H1 (cell line): Measurements from ENCODE around the gene IL18BP. TPM values are rescaled to one million over a fixed set of nuclear protein-coding genes. Genes with fewer than 3 reads are reported as not detected.

Source experiments
- CTCF ChIA-PET: fragments of 300-600 bp; sonication (Branson Sonifier 250); formaldehyde crosslinking; loops from one replicate; lab custom pipeline; 2021; ENCODE audit not compliant: partially characterized antibody; lab: Charles Lee
- POLR2A ChIA-PET: fragments of 300-600 bp; sonication (Branson Sonifier 250); formaldehyde crosslinking; loops from one replicate; lab custom pipeline; 2021; ENCODE audit warnings: inconsistent platforms; ENCODE audit not compliant: partially characterized antibody; lab: Charles Lee
- DNase-seq, 2 experiments: peaks; one replicate each; pipeline versions ENCODE4 v3.0.0 to v3.0.0-alpha.2; 2010 to 2022; ENCODE audit warnings: low spot score in 2 of 2, low read depth in 1 of 2, mixed read lengths in 1 of 2
- FAIRE-seq: peaks from 2 replicates; lab custom pipeline; 2011; peaks lifted over from hg19 to GRCh38; lab: Jason Lieb, UNC
- H2AFZ ChIP-seq: 2 replicates; pipeline ENCODE4 v1.8.1; 2012; ENCODE audit warnings: low read length, inconsistent platforms
- H2AK5ac ChIP-seq: 2 replicates; pipeline ENCODE4 v1.6.1; 2013; ENCODE audit warnings: low read depth, low read length
- H2BK120ac ChIP-seq: replicated peaks from 2 replicates; pipeline ENCODE3; 2013; ENCODE audit warnings: low read depth, low read length, inconsistent platforms
- H2BK12ac ChIP-seq: 2 replicates; pipeline ENCODE4 v1.6.1; 2013; ENCODE audit warnings: low read depth, low read length
- H2BK15ac ChIP-seq: 2 replicates; pipeline ENCODE4 v1.6.1; 2013; ENCODE audit warnings: low read length
- H2BK20ac ChIP-seq: 2 replicates; pipeline ENCODE4 v1.6.1; 2013; ENCODE audit warnings: low read length
- H2BK5ac ChIP-seq: 2 replicates; pipeline ENCODE4 v1.6.1; 2013; ENCODE audit warnings: low read depth, low read length
- H3K14ac ChIP-seq: 2 replicates; pipeline ENCODE4 v1.6.1; 2013; ENCODE audit warnings: inconsistent platforms; ENCODE audit not compliant: insufficient read length
- H3K18ac ChIP-seq: 2 replicates; pipeline ENCODE4 v1.6.1; 2013; ENCODE audit warnings: low read length; ENCODE audit errors: extremely low read depth
- H3K23ac ChIP-seq: 2 replicates; pipeline ENCODE4 v1.6.1; 2013; ENCODE audit warnings: inconsistent platforms; ENCODE audit not compliant: insufficient read length
- H3K23me2 ChIP-seq: 2 replicates; pipeline ENCODE4 v1.6.1; 2013; ENCODE audit warnings: low read depth, low read length
- H3K27ac ChIP-seq: 2 replicates; pipeline ENCODE4 v1.6.1; 2011; ENCODE audit warnings: low read depth, low read length, inconsistent platforms
- H3K27me3 ChIP-seq, 4 experiments: replicated peaks in 1 of 4; 1 replicate in 1 of 4; 2 replicates in 3 of 4; pipeline versions ENCODE4 v1.6.1 to v1.8.1; 2011 to 2013; ENCODE audit warnings: low read length in 3 of 4, mild to moderate bottlenecking in 3 of 4, inconsistent platforms in 2 of 4, mixed read lengths in 2 of 4, moderate library complexity in 1 of 4; ENCODE audit not compliant: control insufficient read depth in 3 of 4, insufficient read depth in 3 of 4; ENCODE audit errors: extremely low read depth in 1 of 4
- H3K36me3 ChIP-seq, 4 experiments: 2 replicates each; pipeline versions ENCODE4 v1.6.1 to v1.8.1; 2011 to 2013; ENCODE audit warnings: mild to moderate bottlenecking in 4 of 4, low read length in 3 of 4, moderate library complexity in 2 of 4, control low read depth in 1 of 4, inconsistent platforms in 1 of 4; ENCODE audit not compliant: insufficient read depth in 4 of 4, control insufficient read depth in 2 of 4
- H3K4ac ChIP-seq: replicated peaks from 2 replicates; pipeline ENCODE3; 2013; ENCODE audit warnings: low read length, low read depth, mixed read lengths, inconsistent platforms; ENCODE audit not compliant: insufficient read length
- H3K4me1 ChIP-seq, 4 experiments: replicated peaks in 1 of 4; 1 replicate in 1 of 4; 2 replicates in 3 of 4; pipeline versions ENCODE4 v1.6.1 to v1.8.1; 2011 to 2013; ENCODE audit warnings: low read length in 3 of 4, inconsistent platforms in 2 of 4, mixed read lengths in 1 of 4; ENCODE audit not compliant: insufficient read depth in 4 of 4, control insufficient read depth in 3 of 4
- H3K4me2 ChIP-seq, 2 experiments: 2 replicates each; pipeline versions ENCODE4 v1.6.1 to v1.8.1; 2011 to 2013; ENCODE audit warnings: low read depth in 2 of 2, low read length in 2 of 2, control low read depth in 1 of 2, inconsistent platforms in 1 of 2, mild to moderate bottlenecking in 1 of 2; ENCODE audit not compliant: insufficient read depth in 1 of 2
- H3K4me3 ChIP-seq, 4 experiments: fragments of 200-600, 300-600 bp in 1 of 4; sonication (generic), shearing (Covaris generic), sonication (Bioruptor Twin) in 1 of 4; 2 replicates each; pipeline versions ENCODE4 v1.5.1 to v1.8.1; 2011 to 2016; ENCODE audit warnings: low read length in 4 of 4, low read depth in 3 of 4, control low read depth in 2 of 4, inconsistent platforms in 2 of 4, mild to moderate bottlenecking in 2 of 4, mixed read lengths in 1 of 4, moderate library complexity in 1 of 4; ENCODE audit not compliant: insufficient read depth in 2 of 4; ENCODE audit errors: extremely low read depth in 1 of 4
- H3K56ac ChIP-seq: replicated peaks from 2 replicates; pipeline ENCODE3; 2013; ENCODE audit warnings: low read depth, mild to moderate bottlenecking, mixed read lengths, low read length, inconsistent platforms; ENCODE audit not compliant: insufficient read length
- H3K79me1 ChIP-seq: 2 replicates; pipeline ENCODE4 v1.6.1; 2013; ENCODE audit warnings: low read depth, low read length, control low read depth
- H3K79me2 ChIP-seq, 2 experiments: 2 replicates each; pipeline versions ENCODE4 v1.6.1 to v1.8.1; 2012 to 2013; ENCODE audit warnings: low read length in 2 of 2, mild to moderate bottlenecking in 2 of 2, inconsistent platforms in 1 of 2; ENCODE audit not compliant: insufficient read depth in 2 of 2, control insufficient read depth in 1 of 2
- H3K9ac ChIP-seq, 4 experiments: replicated peaks in 1 of 4; 1 replicate in 1 of 4; 2 replicates in 3 of 4; pipeline versions ENCODE4 v1.6.1 to v1.8.1; 2011 to 2013; ENCODE audit warnings: low read depth in 3 of 4, low read length in 3 of 4, control low read depth in 2 of 4, mild to moderate bottlenecking in 2 of 4, moderate library complexity in 2 of 4, inconsistent platforms in 1 of 4; ENCODE audit errors: extremely low read depth in 1 of 4
- H3K9me3 ChIP-seq, 2 experiments: 2 replicates each; pipeline versions ENCODE4 v1.6.1 to v1.8.1; 2012 to 2013; ENCODE audit warnings: mild to moderate bottlenecking in 2 of 2, moderate library complexity in 2 of 2, control low read depth in 1 of 2, inconsistent platforms in 1 of 2, low read depth in 1 of 2, low read length in 1 of 2, mixed read lengths in 1 of 2; ENCODE audit not compliant: insufficient read depth in 2 of 2
- H4K20me1 ChIP-seq, 2 experiments: replicated peaks in 1 of 2; 2 replicates each; pipeline versions ENCODE3 to v1.8.1; 2011 to 2013; ENCODE audit warnings: inconsistent platforms in 2 of 2, low read length in 2 of 2, mild to moderate bottlenecking in 1 of 2; ENCODE audit not compliant: insufficient read depth in 2 of 2, control insufficient read depth in 1 of 2
- H4K5ac ChIP-seq: 2 replicates; pipeline ENCODE4 v1.6.1; 2013; ENCODE audit warnings: low read length, low read depth, mixed read lengths, inconsistent platforms; ENCODE audit not compliant: insufficient read length
- H4K8ac ChIP-seq: 2 replicates; pipeline ENCODE4 v1.8.0; 2013; ENCODE audit warnings: mild to moderate bottlenecking, moderate library complexity, low read length, inconsistent platforms; ENCODE audit not compliant: insufficient read depth; ENCODE audit errors: extremely low read depth
- H4K91ac ChIP-seq: replicated peaks from 2 replicates; pipeline ENCODE3; 2013; ENCODE audit warnings: low read length, mixed read lengths, inconsistent platforms; ENCODE audit not compliant: insufficient read length
- CREB1 ChIP-seq: IDR thresholded peaks from 2 replicates; pipeline ENCODE4 v1.6.1; 2012; ENCODE audit warnings: inconsistent platforms
- FOSL1 ChIP-seq: IDR thresholded peaks from 2 replicates; pipeline ENCODE4 v1.6.1; 2011; ENCODE audit warnings: mild to moderate bottlenecking, low read depth, low read length, moderate library complexity; ENCODE audit not compliant: insufficient read depth
- MAFK ChIP-seq: IDR thresholded peaks from 2 replicates; pipeline ENCODE4 v1.6.1; 2012; ENCODE audit warnings: low read depth, mild to moderate bottlenecking, improper control_type of control experiment, low read length
- SAP30 ChIP-seq: fragments of 300-600 bp; sonication (generic); IDR thresholded peaks from 2 replicates; pipeline ENCODE4 v1.7.1; 2012; ENCODE audit warnings: low read length, moderate library complexity, mild to moderate bottlenecking, inconsistent platforms; ENCODE audit not compliant: insufficient read depth, insufficient replicate concordance
- TAF7 ChIP-seq: optimal IDR thresholded peaks from 2 replicates; pipeline ENCODE3; 2011; ENCODE audit warnings: low read depth, mild to moderate bottlenecking, inconsistent platforms, low read length, moderate library complexity, borderline replicate concordance
- YY1 ChIP-seq: IDR thresholded peaks from 2 replicates; pipeline ENCODE4 v1.6.1; 2011; ENCODE audit warnings: low read depth, mild to moderate bottlenecking, low read length
- WGBS, 2 experiments: shearing (Covaris generic) in 1 of 2; methylation state at CpG; one replicate each; pipeline versions ENCODE4 v1.1.6 to v1.1.7; 2013 to 2015; ENCODE audit warnings: low lambda C conversion rate in 2 of 2, mixed read lengths in 2 of 2, inconsistent platforms in 1 of 2, low coverage in 1 of 2, missing lambda C conversion rate in 1 of 2; ENCODE audit not compliant: insufficient replicate concordance in 2 of 2, insufficient coverage in 1 of 2, insufficient read length in 1 of 2; ENCODE audit errors: extremely low coverage in 1 of 2, missing lambda C conversion rate in 1 of 2; 5-methylcytosine and 5-hydroxymethylcytosine counted together
- polyA plus RNA-seq, 7 experiments: library from polyadenylated mRNA; depleted of rRNA in 3 of 7; stranded (reverse) in 5 of 7; unstranded in 2 of 7; fragments of >200 nt in 5 of 7; fragments of 200-250 nt in 2 of 7; gene quantifications; 1 replicate in 5 of 7; 2 replicates in 1 of 7; 4 replicates in 1 of 7; pipeline versions ENCODE4 v1.2.1 to v1.2.3, GENCODE V29; 2011 to 2013; ENCODE audit warnings: missing spikeins in 2 of 7, mixed read lengths in 2 of 7
- total RNA-seq: library from RNA; stranded (reverse); fragmentation: NEBNext Ultra II Directional; extraction: Animal tissue kit (Norgen Biotek cat#: 25700); gene quantifications from 2 replicates; pipeline ENCODE4 v1.2.1, GENCODE V29; 2021

Gene IL18BP
- total and polyA plus RNA-seq, 2 of the 8 experiments (the other 6 are each of a cell fraction or from before 2014, with no cell fraction given) = 9.8 to 17.0 TPM

DNA sequence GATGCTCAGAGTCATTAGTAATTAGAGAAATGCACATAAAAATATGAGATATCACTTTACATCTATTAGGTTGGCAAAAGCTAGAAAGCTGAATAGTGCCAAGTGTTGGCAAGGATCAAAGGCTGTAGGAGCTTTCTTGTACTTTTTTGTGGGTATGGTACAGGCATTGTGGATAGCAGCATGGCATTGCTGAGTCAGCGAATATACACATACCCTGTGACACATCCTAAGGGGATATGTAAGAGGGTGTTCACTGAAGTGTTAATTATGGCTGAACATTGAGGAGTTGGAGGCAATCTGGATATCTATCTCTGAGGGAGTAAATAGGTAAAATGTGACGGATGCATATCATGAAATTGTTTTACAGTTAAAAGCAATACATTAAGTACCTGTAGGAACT lies 27.0 kb upstream of the IL18BP start:
- H3K4me3 ChIP-seq = no peak overlapping the region
- H3K4me1 ChIP-seq = no peaks in the 10 kb centered on the region
- ChIA-PET CTCF (interaction anchor here (1.1 kb wide), 1 partner anchor 500 kb away, joined by 3 read pairs; no protein-coding TSS in a partner anchor), POLR2A (no interaction called here)
- no peak overlapping the region for H3K56ac ChIP-seq
- no peaks in the 10 kb centered on the region for H3K79me2 ChIP-seq
- H4K20me1 ChIP-seq = peaks cover 0 to 2% of the 10 kb centered on the region in 2 experiments
- H3K14ac ChIP-seq = no peak overlapping the region
- no peak overlapping the region for H2BK15ac ChIP-seq
- H2AFZ ChIP-seq = no peak overlapping the region
- no peak overlapping the region for H3K4ac ChIP-seq
- no peak for DNase-seq
- no peak overlapping the region for H3K9ac ChIP-seq
- FAIRE-seq = no peak
- no peaks in the 10 kb centered on the region for H3K9me3 ChIP-seq
- H2BK5ac ChIP-seq = no peak overlapping the region
- H2AK5ac ChIP-seq = no peak overlapping the region
- no peak overlapping the region for H4K8ac ChIP-seq
- H3K27me3 ChIP-seq = no peaks in the 10 kb centered on the region
- no peak overlapping the region for H4K5ac ChIP-seq
- H2BK12ac ChIP-seq = no peak overlapping the region
- peaks cover 0 to 6% (median under 1%) of the 10 kb centered on the region in 4 experiments; a peak in 1 of 8 replicates for H3K36me3 ChIP-seq
- no peak overlapping the region for H3K4me2 ChIP-seq
- no peaks in the 10 kb centered on the region for H3K79me1 ChIP-seq
- H3K23ac ChIP-seq = no peak overlapping the region
- 92% methylated on average over 2 of the region's 2 CpGs; no CpG with 5 or more reads in 1 of the 2 experiments for WGBS, 2 experiments
- H2BK20ac ChIP-seq = no peak overlapping the region
- H3K18ac ChIP-seq = no peak overlapping the region
- TF ChIP-seq MAFK = peak; percentile 98
- no peak for TF ChIP-seq FOSL1
- no peak for TF ChIP-seq CREB1
- TF ChIP-seq YY1 = no peak
- TF ChIP-seq SAP30 = no peak
- TF ChIP-seq TAF7 = no peak
- TF ChIP-seq, all 59 proteins: peak for 1
- H4K91ac ChIP-seq = no peak overlapping the region
- no peaks in the 10 kb centered on the region for H3K23me2 ChIP-seq
- H3K27ac ChIP-seq = no peak overlapping the region
- H2BK120ac ChIP-seq = no peak overlapping the region
